ENCODE data around the gene SOX13.
"Not testable (repeated sequence)": the region's sequence is repeated elsewhere in the genome, so short reads cannot be mapped to it uniquely, and the experiment has no call there.

The SOX13 gene

DNA sequence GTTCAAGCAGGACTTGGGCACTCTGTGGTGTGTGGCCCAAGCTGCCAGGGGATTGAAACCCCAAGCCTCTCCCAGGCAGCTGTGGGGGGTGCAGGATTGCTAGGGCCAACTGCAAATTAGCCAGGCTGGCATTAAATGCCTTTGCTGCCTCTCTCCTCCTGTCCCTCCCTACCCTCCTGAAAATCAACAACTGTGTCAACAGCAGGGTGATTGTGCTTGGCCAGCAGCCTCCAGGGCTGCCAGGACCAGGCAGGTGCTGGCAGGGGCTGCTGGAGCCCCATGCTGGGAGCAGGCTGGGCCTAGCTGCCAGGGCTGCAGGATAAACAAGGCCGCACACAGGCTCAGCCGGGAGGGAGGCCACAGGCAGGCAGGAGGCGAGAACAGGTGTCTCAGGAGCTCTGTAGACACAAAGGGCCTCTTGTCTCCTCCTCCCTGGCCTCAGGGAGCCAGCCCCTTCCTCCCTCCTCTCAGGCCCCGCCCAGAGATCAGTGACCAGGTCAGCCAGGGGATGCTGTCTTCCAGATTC, 11.4 kb downstream of the SOX13 start:
- in situ Hi-C loops (cut with MboI; ENCODE audit: low sequenced_read_pairs), result no loop called here

DNA sequence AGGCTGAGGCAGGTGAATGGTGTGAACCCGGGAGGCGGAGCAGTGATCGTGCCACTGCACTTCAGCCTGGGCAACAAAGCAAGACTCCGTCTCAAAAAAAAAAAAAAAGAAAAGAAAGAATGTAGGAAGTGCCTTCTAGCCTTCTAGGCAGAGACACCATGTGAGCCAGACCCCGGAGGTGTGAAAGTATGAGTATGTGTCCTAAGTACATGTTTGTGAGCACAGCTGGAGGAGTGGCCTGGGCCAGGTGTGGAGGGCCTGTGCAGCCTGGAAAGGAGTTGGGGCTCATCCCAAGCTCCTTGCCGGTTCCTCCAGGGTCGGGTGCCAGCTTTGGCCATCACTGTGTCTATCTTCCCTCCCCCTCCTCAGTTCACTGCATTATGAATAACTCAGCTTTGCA, 13.0 kb downstream of the SOX13 start:
- in situ Hi-C loops (cut with MboI; ENCODE audit: low sequenced_read_pairs), result no loop called here

DNA sequence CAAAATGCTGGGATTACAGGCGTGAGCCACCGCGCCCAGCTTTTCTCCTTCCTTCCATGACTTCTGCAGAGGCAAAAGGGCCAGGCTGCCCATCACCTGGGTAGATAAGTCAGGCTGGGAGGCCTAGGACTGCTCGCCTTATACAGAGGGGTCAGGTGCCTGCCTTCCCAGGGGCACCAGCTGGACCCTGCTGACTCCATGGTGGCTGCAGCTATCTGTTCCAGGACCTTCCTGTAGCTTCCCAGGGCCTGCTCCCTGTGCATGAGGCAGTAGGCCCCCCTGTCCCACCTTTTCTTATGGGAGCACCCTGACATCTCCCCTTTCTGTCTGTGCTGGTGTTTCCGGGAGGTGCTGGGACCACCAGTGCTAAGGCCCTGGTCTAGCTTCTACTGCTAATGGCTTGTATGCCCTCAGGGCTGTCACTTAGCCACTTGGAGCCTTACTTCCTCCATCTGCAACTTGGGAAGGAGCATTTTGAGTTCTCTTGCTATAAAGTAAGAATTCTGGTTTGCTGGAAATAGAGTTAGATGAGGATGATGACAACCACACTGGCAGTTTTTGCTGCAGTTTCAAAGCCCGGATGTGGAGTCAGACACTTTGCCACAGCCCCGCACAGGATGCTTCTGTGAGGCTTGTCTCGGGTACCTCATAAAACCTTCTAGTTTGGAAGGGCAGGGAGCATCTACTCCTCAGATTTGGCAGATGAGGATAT, 14.4 kb downstream of the SOX13 start:
- in situ Hi-C loops (cut with MboI; ENCODE audit: low sequenced_read_pairs), result no loop called here

DNA sequence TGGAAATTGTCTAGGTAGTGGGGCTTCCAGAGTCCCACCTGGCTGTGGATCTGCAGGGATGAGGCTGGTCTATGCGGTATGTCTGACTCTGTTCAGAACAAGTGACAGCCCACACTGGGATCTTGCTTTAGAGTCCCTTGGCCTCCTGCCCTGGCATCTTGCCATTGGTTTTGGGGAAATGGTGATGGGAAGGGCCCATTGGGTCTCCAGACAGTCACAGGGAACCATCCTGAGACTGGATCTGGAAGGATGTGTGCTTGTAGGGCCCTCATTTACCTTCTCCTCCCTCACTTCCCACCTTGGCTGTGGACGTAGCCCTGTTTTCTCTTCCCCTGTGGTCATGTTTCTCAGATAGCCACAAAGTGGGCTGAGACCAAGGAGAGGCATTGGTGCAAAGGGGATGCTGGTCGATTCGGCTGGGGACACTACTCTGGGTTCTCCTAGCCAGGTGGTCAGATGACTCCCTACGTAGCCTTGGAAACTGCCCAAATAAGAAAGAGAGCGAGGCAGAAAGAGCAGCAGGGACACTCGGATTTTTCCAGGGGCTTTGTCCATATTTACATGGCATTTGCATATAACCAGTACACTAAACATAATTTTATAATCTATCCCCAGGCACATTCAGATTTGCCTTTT, 15.1 kb downstream of the SOX13 start:
- in situ Hi-C loops (cut with MboI; ENCODE audit: low sequenced_read_pairs), result no loop called here

DNA sequence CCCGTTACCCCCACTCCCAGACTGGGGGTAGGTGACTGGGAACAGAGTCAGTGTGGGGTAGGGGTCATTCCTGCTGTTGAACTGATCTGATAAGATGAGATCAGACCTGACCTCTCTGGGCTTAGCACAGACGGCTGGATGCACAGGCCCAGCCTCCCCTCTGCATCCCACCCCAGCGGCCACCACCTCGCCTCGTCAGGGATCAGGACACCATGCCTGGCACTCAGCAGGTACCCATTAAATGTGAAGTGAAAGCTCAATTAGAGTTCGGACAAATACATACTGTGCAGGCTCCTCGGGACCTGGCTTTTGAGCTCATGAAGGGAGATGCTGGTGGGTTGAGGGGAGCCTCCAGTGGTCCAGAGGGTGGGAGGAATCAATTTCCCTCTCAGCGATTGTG, 15.7 kb downstream of the SOX13 start:
- in situ Hi-C loops (cut with MboI; ENCODE audit: low sequenced_read_pairs), result no loop called here

DNA sequence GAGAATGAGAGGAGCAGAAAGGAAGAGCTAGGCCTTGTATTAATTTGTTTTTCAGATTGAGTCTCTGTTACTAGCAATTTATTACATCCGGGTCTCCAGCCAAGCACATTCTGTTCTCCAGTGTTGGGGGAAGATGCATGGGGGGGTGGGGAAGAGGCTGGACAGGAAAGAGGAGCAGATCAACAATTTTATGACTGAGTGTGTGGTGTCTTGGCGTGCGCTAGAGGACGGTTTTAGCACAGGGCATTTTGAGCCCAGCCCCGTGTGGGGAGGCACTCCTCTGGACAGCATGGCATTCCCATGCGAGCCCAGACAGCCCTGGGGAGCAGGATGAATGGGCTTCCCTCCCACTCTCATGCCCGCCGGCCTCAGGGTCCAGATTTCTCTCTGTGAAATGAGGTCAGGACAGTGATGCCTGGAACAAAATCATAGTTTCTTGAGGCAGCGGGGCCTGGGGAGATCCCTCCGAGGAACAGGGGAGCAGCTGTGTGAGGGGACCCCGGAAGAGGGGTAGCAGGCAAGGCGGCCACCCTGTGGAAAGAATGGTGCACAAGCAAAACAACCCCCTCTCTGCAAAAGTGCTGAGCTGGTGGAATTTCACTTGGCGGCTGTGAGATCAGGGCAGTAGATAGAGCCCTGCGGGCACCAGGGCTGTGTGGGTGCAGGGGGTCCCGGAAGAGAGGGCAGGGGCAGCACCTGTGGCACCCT, 16.3 kb downstream of the SOX13 start:
- in situ Hi-C loops (cut with MboI; ENCODE audit: low sequenced_read_pairs), result no loop called here

DNA sequence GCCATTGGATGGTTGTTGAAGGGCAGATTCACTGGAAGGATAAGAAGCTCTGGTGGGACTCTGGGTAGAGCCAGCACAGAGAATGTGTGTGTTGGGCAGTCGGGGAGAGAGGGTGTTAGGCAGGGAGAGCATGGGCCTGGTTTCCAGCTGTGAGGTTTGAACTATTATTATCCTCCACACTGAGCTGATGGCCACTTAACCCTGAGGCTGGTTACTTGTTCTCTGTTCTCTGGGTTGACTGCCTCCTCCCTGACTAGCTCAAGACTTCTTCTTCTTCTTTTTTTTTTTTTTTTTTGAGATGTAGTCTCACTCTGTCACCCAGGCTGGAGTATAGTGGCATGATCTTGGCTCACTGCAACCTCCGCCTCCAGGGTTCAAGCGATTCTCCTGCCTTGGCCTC, 17.2 kb downstream of the SOX13 start:
- in situ Hi-C loops (cut with MboI; ENCODE audit: low sequenced_read_pairs), result not testable (repeated sequence)

DNA sequence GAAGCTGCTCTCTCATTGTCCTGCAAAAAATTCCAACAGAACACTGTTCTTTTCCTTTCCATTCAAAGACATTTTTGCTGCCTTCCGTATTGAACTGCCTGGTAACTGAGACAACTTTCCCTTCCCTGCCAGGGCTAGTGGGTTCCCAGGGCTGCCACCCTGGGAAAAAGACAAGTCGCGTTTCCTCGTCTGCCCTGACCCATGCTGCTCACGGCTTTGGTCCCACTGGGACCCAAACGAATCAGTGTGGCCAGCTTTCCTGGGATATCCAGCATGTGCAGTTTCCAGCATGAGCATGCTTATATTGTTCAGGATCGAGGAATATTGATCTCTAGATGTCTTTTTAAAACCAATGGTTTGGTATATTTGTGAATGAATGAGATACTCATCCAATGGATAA, 18.2 kb downstream of the SOX13 start:
- in situ Hi-C loops (cut with MboI; ENCODE audit: low sequenced_read_pairs), result no loop called here

DNA sequence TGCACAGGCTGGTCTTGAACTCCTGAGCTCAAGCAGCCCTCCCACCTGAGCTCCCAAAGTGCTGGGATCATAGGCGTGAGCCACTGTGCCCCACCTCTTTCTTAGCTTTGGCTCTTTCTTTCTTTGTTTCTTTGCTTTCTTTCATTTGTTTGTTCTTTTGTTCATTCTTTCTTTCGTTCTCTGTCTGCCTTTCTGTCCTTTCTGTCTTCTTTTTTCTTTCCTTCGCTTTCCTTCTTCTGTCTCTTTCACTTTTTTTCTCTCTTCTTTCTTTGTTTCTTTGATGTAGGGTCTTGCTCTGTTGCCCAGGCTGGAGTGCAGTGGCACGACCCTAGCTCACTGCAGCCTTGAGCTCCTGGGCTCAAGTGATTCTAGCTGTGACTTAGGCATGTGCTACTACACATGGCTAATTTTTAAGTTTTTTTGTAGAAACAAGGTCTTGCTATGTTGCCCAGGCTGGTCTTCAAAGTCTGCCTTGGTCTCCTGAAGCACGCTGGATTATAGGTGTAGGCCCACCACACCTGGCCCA, 18.9 kb downstream of the SOX13 start:
- in situ Hi-C loops (cut with MboI; ENCODE audit: low sequenced_read_pairs), result no loop called here

DNA sequence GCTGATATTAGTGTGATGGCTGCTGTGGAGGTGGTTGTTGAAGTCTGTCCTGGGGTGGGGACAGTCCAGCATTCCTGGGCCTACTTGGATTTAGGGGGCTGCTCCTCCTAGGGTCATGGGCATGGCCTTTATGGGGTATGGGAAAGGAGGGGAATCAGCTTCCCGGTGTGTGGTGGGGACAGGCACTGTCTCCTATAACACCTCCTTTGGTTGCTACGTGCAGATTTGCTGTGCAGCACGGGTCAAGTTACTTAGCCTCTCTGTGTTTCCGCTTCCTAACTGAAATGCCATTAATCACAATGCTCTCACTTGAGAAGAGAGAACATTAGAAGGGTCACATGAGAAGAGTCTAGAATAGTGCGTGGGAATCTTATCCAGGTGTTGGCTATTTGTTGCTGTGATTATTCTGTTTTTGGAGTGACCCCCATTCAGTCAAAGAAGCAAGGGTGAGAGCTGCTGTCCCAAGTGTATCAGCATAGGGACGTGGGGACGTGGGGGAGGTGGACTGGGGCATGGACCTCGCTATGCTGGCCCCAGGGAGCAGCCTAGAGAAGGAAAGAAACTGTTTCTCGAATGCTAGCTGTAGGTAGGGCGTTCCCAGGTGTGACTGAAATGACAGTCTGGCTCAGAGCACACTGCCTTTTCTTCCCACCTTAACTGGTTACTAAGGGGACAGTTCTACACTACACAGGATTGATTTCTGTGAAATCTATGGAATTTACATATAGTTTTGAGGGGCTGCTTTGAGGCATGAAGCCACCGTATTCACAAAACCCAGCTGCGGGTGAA, 19.9 kb downstream of the SOX13 start:
- in situ Hi-C loops (cut with MboI; ENCODE audit: low sequenced_read_pairs), result no loop called here

DNA sequence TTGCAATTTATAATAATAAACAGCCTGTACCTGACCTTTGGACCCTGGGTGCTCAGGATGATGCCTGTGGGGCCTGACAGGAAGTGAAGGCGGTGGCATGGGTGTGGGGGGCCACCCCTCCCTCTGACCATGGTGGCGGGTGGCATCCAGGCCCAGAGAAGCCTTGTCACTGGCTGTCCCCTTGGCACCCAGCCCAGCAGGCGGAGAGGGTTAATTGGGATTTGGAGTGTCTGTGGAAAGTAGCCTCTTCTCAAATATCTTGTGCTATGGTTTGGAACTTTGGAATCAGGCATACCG, 20.5 kb downstream of the SOX13 start:
- in situ Hi-C loops (cut with MboI; ENCODE audit: low sequenced_read_pairs), result no loop called here

DNA sequence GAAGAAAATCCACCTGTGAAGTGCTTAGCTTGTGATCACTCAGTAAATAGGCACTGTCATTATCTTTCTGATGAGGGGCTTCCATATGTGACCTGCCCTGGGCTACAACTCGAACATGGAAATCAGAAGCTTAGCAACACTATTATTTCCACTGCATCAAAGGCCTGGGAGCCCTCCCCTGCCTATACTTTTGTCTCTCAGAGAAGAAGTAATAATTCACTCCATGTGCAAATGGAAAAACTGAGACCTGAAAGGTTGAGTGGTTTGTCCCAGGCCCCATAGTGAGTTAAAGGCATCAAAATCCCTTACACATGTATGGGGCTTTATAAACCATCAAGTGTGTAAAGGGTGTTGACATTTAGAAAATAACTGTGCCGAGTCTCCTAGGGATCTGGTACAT, 20.9 kb downstream of the SOX13 start:
- in situ Hi-C loops (cut with MboI; ENCODE audit: low sequenced_read_pairs), result no loop called here

DNA sequence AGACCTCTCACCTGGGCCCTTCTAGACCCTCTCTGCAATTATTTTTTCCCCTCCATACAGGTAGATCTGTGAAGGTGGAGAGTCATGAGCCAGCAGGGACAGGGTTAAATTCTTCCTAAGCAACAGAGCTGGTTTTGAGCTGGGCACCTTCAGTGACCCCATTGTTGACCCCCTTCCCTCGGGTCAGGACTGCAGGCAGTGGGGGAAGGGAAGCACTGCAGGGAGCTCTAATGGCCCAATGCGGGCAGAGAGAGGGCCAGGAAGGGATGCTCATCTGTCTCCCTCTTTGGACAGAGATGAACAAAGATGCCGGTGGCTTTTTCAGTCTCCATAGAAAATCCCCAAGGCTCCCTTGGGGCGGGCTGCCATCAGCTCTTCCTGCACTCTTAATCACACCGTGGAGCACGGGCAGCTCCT, 21.4 kb downstream of the SOX13 start:
- in situ Hi-C loops (cut with MboI; ENCODE audit: low sequenced_read_pairs), result no loop called here

DNA sequence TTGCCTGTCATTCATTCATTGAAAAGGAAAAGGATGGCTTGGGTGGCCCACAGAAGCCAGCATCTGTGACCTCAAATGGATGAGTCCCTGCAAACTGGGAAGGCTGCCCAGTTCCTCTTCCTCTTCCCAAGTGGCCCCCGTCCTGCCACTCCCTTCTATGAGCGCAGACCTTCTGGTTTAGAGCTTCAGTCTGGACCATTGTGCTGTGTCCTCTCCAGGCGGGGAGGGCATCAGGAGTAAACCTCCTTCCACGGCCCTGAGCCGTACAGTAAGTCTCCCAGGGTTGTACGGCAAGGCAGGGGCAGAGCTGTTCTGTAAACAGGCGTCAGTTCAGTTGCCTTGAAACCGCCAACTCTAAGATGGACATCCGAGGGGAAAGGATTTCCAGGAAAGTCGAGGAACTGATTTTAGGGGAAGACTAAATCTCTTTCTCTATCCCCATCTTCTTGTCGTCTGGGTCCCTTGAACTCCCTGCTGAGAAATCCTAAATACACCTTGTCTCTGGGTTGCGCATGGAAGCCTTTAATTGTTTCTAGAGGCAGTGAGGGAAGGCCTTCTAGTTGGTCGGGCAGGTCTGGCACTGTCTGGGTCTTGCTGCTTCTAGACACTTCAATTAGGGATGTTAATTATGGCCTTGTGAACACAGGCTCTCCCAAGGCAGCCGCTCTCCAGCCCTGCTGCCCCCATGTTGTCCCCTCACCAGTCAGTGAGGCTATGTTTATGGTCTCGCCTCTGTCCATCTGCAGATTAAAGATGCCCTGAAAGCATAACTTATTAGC, 22.1 kb downstream of the SOX13 start:
- in situ Hi-C loops (cut with MboI; ENCODE audit: low sequenced_read_pairs), result no loop called here

DNA sequence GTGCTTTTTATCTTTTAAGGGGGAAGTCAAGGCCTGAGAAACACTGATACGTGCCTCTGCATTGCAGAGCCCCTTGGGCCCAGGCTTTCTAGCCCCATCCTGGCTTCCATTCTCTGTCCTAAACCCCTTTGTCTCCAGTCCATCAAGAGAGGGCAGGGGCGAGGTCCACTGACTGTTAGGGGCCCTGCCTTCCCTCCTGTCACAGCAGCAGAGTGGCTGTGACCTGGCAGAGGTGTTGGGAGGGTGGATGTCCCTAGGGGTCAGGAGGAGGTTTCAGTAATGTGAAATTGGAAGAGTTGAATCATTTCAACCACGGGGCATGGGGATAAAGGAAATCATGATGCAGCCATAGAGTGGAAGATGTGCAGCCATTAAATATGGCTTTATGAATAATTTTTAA, 24.0 kb downstream of the SOX13 start:
- in situ Hi-C loops (cut with MboI; ENCODE audit: low sequenced_read_pairs), result no loop called here

DNA sequence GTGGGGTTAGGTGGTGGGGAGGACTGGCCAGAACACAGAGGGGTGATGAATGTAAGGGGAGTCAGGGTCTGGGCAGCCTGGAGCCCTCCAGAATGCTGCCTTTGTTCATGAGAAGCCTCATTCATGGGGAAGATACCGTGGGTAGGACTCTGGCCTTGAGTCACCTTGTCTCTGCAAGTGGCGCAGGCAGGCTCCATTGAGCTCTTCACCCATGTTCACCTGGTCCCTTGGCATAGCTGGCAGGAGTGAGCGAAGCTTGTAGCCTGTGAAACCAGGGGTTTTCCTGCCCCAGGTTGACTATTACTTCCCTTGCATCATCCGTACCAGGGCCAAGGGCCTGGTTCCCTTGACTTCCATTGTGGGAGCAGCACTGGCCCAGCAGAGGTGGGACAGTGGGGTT, 25.8 kb downstream of the SOX13 start:
- in situ Hi-C loops (cut with MboI; ENCODE audit: low sequenced_read_pairs), result no loop called here

DNA sequence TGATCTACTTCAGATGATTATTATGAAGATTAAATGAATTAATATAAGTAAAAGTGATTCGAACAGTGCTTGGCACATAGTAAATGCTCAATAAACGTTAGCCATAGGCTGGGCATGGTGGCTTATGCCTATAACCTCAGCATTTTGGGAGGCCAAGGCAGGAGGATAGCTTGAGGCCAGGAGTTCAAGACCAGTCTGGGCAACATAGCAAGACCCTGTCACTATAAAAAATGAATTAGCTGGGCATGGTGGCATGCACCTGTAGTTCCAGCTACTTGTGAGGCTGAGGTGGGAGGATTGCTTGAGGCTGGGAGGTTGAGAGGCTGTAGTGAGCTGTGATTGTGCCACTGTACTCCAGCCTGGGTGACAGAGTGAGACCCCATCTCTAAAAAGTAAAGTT, 26.8 kb downstream of the SOX13 start:
- in situ Hi-C loops (cut with MboI; ENCODE audit: low sequenced_read_pairs), result not testable (repeated sequence)

DNA sequence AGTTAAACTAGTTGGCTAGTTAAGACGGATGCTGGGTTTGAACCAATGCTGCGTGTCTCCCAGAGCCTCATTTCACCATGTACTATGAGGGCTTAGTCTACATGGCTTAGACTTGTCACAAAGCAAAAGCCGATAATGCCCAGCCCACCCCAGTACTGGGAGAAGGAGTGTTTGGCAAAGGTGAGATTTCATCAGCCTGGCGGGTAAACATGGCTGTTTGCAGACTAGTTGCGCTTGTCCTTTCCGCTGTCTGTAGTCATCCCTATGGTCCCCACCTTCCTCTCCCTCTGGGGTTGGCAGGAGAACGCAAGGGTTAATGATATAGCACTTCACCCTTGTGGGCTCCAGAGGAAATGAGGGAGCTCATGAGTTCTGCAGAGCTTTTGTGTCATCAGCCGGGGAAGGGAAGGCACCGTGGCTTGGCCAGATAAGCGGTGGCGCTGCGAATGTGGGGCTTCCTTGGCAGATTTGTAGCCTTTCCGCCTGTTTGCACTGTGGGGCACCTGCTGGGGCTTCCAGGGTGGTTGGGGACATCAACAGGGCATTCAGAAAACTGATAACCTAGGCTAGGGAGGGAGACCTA, 29.2 kb downstream of the SOX13 start:
- in situ Hi-C loops (cut with MboI; ENCODE audit: low sequenced_read_pairs), result no loop called here

DNA sequence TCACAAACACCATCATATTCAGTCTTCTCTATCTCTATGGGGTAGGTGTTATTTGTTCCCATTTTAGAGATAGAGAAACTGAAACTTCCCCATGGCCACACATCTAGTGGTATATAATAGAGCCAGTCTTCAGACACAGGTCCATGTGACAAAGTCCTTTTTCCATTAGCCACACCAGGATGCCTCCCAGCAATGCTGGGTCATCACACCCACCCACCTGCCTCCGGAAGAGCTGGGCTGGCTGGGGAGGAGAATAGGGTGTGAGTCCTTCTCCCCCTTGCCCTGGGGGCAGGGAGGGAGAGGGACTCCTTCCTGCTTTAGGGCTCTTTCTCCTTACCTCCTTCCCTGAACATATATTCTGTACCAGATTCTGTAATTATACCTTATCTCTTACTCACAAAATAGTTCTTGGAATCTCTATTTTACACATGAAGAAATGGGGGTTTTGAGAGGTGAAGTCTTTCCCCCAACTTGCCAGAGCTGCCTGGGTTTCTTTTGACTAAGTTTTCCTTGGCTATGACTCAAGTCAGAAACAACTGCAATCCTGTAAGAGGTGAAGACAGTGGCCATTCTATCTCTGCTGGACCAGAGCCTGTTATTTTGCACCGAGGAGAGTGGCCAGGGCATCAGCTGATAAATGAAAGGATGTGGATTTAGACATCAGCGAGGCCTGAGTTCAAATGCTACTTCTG, 30.0 kb downstream of the SOX13 start:
- in situ Hi-C loops (cut with MboI; ENCODE audit: low sequenced_read_pairs), result no loop called here

DNA sequence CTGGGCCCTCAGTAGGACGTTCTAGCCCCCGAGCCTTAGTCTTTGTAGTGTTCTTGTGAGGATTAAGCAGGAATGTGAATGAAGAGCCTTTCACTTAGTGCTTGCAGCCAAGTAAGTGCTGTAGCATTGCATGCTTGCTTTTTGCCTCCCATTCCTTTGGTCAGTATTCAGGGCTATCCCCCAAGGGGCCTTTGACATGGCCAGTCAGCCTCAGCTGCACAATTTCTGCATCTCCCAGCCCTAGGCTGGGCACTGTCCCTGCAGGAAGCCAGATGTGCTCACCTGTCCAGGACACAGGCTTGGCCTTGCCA, 30.5 kb downstream of the SOX13 start:
- in situ Hi-C loops (cut with MboI; ENCODE audit: low sequenced_read_pairs), result no loop called here
